GM21526 (cell line): ENCODE results near the gene HCN3.
"Not testable (repeated sequence)": the region's sequence is repeated elsewhere in the genome, so short reads cannot be mapped to it uniquely, and the experiment has no call there.

Source experiments
- ATAC-seq: cut with Tn5 transposase; IDR thresholded peaks from one replicate; pipeline ENCODE4 v1.9.1; 2021; ENCODE audit warnings: moderate library complexity; ENCODE audit not compliant: unreplicated experiment, low FRiP score

The HCN3 gene

DNA sequence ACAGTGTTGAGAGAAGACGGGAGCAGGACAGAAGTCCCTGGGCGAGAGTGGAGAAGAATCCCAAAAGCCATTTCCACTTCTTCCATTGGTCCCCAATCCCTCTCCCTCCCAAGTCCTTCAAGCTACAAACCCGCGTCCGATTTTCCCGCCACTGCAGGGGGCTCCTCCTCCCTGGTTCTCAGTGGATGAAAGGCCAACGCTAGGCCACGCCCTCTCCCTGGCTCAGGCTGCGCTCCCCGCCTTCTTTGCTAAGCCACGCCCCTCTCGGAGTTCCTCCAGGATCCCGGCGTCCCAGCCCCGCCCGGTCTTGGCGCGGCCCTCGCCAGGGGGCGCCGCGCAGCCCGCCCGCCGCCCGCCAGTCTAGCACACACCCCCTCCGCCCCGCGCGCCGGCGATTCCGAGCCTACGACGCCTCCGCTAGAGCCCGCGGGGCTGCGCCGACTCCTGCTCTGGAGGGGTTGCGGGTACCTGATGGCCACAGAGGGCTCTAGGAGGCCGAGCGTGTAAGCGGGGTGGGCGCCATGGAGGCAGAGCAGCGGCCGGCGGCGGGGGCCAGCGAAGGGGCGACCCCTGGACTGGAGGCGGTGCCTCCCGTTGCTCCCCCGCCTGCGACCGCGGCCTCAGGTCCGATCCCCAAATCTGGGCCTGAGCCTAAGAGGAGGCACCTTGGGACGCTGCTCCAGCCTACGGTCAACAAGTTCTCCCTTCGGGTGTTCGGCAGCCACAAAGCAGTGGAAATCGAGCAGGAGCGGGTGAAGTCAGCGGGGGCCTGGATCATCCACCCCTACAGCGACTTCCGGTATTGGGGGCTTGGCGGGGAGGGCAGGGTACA lies at the start of gene HCN3:
Gene HCN3 (plus strand): TSS at position 394 of the 832 bp plus-strand sequence. CDS start 128 bp downstream, at position 522.
- ATAC-seq = peak; percentile 48

DNA sequence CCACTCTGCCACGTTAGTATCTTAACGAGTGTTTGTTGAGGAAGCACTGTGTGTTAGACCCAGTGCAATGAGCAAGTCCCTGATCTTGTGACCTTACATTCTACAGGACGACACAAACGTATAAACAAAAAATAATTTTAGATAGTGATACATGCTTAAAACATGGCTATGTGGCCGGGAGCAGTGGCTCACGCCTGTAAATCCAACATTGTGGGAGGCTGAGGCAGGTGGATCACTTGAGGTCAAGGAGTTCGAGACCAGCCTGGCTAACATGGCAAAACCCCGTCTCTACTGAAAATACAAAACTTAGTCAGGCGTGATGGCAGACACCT lies 49.2 kb upstream of the HCN3 start:
- ATAC-seq = no peak

- not testable (repeated sequence) for ATAC-seq
These were observed 46.0 kb upstream of the HCN3 start for GRCh38 chr1:155231302-155231701.

DNA sequence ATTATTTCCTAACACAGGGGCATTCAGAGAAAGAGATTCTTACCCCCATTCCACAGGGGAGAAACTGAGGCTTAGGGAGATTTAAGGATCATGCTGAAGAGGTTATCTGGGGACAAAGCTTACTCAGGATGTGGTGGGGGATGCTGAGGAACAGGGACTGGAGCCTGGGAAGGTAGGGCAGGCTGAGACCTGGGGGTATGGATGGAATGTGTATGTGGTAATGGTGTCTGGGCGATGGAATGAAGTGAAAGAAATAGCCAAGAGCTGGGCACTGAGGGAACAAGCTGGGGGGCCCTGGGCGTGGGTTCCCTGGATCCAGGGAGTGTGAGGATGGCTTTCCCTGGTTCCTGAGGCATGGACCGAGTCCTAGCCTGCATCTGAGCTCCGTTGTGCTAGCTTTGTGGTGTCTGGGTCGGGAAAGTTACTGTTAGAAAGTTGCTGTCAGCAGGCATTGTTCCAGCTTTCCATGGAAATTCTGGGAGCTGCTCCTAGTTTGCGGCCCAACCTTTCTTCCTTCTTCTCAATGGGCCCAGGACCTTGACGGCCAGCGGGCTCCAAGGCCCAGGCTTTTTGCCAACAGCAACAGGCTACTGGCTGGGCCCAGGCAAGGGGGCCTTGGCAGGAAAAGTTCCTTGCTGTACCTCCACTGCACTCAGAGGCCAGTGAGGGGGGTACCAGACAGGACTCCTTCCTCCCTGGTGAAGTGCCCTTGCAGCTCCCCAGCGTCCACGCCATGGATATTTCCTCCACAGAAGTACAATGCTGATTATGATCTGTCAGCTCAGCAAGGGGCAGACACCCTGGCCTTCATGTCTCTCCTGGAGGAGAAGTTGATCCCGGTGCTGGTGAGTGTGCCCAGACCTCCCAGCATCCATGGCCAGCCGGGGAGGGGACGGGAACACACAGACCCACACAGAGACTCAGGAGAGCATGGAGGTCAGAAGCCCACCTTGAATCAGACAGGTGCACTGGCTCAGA lies 45.0 kb upstream of the HCN3 start:
- ATAC-seq = not testable (repeated sequence)

GRCh38 chr1:155233502-155233901 lies 43.8 kb upstream of the HCN3 start:
- ATAC-seq = not testable (repeated sequence)

- not testable (repeated sequence) for ATAC-seq
These were observed 41.9 kb upstream of the HCN3 start for GRCh38 chr1:155235375-155235774.

DNA sequence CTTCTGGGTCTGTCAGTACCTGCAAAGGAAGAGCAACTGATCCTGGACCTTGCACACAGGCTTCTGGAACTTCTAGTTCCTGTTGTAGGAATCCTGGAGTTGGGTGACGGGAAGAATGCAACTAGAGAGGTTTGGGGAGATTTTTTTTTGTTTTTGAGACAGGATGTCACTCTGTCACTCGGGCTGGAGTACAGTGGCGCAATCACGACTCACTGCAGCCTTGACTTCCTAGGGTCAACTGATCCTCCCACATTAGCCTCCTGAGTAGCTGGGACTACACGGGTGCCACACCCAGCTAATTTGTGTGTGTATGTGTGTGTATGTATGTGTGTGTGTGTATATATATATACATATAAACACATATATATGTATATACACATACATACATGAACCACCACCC lies 40.8 kb upstream of the HCN3 start:
- ATAC-seq = no peak

DNA sequence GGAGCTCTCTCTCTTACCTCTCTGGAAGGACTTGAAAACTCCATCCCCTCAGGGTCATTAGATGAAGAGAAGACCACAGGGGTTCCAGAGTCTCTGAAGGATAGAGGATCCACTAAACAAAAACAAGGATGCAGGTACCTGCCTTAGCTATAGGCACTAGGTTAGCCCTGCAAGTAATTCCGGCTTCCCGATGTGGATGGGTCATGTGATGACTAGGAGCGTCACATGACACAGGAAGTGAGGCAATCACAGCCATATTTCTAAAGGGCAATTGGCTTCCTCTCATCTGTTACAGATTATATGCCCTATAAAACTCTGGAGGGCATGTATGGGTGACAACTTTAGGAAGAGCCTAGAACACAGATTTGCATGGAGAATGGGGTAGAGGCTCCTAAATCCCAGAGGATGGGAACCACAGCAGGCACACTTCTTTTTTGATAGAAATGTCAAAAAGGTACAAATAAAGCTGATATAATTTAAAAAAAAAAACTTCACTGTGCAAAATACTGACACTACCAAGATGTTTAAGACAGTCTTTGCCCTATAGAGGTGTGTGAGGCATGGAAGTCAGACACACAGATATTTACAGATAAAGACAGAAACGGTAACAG lies 36.1 kb upstream of the HCN3 start:
- no peak for ATAC-seq

DNA sequence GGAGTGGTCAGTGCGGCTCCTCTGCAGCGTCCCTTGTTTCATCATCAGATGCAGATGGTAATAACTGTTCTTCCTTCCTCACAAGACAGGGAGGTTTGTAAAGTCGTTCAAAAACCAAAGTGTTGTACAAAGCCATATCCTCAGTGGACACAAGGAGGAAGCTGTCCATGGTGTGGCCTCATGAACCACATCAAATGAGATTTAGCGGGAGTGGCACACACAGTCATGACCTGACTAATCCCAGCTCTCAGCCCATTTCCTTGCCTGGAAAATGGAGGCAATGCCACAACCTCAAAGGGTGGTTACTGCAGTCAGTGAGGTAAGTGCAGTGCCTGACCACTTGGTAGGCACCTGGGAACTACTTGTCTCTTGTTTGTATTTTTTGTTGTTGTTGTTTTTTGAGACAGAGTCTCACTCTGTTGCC lies 35.4 kb upstream of the HCN3 start:
- no peak for ATAC-seq

DNA sequence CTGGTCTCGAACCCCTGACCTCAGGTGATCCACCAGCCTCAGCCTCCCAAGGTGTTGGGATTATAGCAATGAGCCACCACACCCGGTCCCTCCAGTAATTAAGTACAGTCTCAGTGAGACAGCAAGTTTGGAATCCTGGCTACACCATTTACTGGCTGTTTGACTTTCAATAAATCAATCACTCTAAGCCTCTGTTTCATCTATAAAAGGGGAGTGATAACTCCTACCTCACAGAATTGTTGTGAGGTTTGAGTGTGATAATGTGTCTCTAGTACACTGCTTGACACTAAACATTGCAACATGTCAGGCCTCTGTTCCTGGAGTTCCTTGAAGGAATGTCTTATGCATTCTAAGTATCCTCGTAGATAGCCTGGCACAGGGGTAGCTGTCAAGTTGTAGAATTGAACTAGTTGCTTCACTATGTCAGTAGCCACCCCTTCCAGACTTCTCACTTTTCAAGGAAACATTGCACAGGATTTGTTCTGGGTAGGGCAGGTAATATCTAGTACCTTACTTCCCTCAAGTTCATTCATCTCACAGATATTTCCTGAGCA lies 34.4 kb upstream of the HCN3 start:
- ATAC-seq = no peak

DNA sequence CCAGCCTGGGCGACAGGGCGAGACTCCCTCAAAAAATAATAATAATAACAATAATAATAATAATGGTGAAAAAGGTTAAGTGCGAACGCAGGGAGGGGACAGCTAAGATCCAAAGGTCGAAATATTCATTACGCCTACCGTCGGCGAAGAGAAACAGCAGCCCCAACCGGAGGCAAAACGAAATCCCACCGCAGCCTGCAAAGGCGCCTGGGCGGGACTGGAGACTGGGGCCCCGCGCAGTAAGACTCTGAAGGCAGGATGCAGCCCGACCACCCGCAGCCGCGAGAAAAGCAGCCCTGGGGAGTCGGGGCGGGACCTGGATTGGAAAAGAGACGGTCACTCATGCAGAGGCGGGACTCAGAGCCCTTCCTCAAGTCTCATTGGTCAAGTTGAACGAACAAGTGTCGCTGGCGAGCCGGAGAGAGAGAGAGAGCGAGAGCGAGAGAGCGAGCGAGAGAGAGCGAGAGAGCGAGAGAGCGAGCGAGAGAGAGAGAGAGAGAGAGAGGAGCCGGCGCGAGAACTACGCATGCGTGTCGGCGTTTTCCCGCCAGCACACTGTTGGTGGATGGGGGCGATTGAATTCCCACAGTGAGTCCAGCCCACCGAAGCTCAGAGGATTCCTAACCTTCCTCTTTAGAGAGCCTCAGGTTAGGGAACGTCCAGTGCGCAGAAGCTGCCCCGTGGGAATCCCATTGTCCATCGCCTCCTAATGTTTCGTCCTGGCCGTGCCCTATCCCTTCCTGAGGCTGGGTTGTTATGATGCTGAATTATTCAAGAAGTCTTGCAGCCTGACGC lies 32.7 kb upstream of the HCN3 start:
- peak; percentile 69 for ATAC-seq

- ATAC-seq = peak; percentile 5
These were observed 32.1 kb upstream of the HCN3 start for GRCh38 chr1:155245163-155245524.

DNA sequence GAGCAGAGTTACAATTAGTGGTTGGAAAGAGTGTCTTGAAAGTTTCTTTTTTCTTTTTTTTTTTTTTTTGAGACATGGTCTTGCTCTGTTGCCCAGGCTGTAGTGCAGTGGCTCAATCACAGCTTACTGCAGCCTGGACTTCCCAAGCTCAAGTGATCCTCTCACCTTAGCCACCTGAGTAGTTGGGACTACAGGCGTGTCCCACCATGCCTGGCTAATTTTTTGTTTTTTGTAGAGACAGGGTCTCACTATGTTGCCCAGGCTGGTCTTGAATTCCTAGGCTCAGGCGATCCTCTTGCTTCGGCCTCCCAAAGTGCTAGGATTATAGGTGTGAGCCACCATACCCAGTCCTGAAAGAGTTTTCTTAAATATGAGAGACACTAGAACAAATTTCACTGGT lies 30.5 kb upstream of the HCN3 start:
- not testable (repeated sequence) for ATAC-seq

DNA sequence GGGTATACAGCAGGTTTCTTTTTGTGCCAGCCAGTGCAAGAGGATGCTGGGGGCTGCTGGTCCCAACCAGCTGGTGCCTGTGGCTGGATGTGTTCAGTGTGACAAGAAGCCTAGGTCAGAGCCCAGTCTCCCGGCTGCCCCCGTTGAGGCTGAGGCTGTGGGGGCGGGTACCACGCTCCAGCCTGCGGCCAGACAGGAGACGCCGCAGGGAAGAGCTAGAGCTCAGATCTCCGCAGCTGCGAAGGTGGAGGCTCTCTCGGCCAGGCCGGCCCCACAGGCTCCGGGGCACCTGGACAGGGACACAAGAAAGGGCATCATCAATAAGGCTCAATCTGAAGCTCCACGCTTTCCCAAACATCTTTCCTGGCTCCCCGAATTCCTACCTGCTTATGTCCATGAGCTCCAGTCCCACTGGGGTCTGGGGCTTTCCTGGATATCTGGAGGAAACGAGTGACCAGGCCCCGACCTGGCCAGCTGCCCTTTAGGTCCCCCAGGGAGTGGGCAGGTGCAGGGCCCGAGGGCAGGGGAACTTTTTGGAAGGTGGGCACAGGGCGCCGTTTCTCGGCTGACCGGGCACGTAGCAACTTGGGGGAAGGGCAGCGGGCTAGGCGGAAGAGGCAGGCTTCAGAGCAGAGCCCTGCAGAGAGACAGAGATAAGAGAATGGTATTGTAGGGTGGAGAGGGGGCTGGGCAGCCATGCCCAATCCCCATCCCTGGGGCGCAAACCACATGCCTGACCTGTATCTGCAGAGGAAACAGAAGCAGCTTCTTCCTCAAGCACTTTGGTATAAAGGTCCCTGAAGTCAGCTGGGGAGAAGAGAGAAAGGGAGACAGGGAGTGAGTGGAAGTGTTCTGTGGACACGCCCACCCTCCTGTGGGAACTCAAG lies 29.4 kb upstream of the HCN3 start:
- no peak for ATAC-seq

DNA sequence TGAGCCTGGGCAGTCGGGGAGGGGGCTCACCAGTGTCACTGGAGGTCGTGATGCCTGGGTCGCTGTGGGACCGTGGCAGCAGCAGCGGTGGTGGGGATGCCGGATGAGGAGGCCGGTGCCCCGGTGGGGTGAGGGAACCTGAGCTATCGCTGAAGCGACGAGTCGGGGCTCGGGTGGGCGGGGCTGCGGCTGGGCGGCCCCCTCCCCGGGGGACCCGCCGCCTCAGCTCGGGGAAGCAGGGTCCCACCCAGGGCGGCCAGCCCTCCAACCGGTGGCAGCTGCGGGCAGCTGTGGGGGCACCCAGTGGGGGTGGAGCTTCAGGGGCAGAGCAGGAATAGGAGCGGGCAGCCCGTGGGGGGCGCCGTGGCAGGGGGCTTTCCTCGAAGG lies 27.0 kb upstream of the HCN3 start:
- peak; percentile 15 for ATAC-seq

DNA sequence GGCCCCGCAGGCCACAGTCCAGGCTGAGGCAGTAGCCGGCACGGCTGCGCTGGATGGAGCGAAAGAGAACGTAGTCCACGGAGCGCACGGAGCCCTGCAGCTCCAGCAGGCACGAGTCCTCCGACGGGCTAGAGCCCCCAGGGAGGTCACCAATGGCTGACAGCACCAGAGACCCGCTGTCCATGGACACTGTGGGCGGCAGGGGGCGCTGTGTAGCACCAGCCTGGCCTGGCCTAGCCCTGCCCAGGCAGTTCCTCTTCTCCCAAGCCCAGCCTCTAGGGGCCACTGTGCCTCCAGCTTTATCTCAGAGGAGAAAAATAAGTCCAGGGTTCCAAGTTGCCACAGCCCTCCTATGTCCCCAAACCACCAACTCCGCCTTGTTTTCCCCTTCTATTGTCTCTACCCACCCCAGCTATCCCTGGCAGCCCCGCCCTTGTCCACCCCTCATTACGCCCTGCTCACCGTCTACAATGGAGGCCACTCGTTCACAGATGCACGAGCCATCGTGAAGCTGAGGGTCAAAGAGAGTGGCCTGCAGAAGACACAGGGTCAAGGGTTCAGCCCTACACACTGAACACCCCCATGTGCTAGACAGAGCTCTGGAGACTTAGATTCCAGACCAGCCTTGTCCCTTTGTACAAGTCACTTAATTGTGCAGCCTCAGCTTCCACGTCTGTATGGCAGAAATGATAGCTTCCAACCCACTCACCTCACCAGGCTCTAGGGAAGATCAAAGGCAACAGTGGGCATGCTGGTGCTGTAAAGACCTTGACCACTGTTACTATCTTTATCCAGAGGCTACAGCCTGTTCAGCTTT lies 26.4 kb upstream of the HCN3 start:
- peak; percentile 66 for ATAC-seq

GRCh38 chr1:155251566-155251965 lies 25.7 kb upstream of the HCN3 start:
- no peak for ATAC-seq

DNA sequence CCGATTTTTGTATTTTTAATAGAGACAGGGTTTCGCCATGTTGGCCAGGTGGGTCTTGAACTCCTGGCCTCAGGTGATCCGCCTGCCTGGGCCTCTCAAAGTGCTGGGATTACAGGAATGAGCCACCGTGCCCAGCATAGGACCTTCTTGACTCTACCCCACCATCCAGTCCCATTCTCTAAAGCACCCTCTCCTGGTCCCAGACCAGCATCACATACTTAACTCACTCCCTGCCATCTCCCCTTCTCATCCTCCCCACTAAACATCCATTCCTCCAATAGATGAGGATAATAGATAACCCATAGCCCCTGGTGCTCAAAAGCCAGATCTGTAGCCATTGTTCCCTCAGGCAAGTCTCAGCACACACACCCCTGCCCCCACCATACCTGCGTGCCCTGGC lies 24.1 kb upstream of the HCN3 start:
- no peak for ATAC-seq
